Body of pancreas (tissue), 4 donors: ENCODE results near the gene OSBPL9.

Experiments used
- CTCF ChIP-seq, 7 experiments: fragments of 450-650 bp in 4 of 7; fragments of 200-600 bp in 3 of 7; sonication (generic) in 3 of 7; IDR thresholded peaks; one replicate each; pipeline ENCODE4 v1.5.1; 2016 to 2019; ENCODE audit warnings: antibody characterized with exemption in 7 of 7
- POLR2A ChIP-seq, 3 donors: fragments of 450-650 bp; IDR thresholded peaks; one replicate each; pipeline ENCODE4 v1.6.1; 2016; ENCODE audit warnings: antibody characterized with exemption in 3 of 3, mild to moderate bottlenecking in 2 of 3

GRCh38 chr1:51661081-51661518 lies 44.2 kb downstream of the OSBPL9 start:
- TF ChIP-seq CTCF (IDR thresholded peaks at IDR 0.05): no peak
- no peak for TF ChIP-seq POLR2A (IDR thresholded peaks at IDR 0.05)
